GM18868 (cell line): Measurements from ENCODE around the gene NEUROD1.

ENCODE experiments used
- ATAC-seq: cut with Tn5 transposase; IDR thresholded peaks from one replicate; pipeline ENCODE4 v1.9.1; 2021; ENCODE audit warnings: mild to moderate bottlenecking, moderate library complexity; ENCODE audit not compliant: unreplicated experiment

NEUROD1 gene

DNA sequence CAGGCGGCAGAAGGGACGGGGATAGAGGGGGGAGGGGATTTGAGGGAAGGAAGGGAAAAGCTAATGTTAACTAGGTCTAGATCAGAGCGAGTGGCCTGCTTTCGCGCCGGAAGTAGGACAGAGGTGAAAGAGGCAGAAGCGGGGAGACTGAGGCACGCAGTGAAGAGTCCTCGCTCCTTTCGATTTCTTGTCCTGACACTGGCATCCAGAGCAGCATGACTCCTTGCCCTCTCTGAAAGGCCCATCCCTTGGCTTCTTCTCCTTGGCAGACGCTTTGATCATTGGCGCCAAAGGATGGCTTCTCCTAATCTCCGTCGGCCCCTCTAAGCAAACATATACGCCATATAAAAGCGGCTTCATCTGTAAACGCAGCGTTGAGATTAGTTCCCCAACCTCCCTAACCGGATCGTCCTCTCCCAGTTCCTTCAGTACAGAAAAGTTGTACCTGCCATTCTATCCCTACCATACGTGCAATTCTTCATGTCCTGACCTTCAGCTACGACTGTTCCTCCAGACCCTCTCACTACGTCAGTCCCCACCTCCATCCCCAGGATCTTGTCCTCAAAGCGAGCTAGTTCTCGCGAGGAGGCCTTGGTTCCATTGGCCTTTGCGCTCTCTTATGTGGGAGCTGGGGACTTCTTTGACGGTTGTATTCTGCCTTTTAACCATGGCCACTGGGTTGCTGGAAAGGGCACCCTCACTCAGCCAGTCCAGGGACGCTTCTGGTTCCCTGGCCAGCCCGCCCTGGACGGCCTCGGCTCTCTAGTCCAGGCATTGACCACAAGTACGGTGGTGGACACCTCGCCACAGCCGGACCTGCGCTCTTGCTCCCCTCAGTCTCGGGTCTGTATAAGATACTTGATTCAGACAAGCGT is 857 bp upstream of the NEUROD1 start:
- ATAC-seq = no peak

- ATAC-seq = no peak
Measured at GRCh38 chr2:181679544-181679979, 755 bp downstream of the NEUROD1 start.

DNA sequence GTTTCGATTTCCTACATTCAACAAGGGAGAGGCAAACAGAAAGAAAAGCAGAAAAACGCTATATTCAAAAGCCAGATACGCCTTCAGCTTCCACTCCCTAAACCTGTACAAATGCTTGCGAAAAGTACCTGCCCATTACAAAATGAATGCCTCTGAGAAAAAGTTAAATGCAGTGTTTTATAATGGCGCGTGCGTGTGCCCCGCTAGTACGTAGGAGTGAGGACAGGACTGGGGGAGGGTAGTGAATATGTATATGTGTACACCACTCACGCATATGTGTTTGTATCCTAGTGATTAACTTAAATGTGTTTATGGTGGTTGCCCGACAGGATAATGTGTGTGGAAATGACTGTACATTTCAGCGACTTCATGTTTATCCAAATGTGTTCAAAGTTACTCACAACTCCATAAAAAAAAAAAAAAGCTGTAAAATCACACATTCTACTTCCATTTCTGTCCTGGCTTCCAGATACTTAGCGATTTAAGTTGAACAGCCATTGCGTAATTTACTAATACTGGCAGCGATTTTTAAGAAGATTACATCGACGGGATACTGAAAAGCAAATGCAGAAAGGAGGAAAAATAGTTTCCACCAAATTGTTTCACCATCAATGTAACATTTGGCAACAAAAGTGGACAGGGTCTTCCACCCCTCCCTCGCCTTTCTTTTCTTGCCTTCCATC is 1.3 kb downstream of the NEUROD1 start:
- ATAC-seq = no peak

- no peak for ATAC-seq
Measured at GRCh38 chr2:181677912-181678586, 2.3 kb downstream of the NEUROD1 start.

DNA sequence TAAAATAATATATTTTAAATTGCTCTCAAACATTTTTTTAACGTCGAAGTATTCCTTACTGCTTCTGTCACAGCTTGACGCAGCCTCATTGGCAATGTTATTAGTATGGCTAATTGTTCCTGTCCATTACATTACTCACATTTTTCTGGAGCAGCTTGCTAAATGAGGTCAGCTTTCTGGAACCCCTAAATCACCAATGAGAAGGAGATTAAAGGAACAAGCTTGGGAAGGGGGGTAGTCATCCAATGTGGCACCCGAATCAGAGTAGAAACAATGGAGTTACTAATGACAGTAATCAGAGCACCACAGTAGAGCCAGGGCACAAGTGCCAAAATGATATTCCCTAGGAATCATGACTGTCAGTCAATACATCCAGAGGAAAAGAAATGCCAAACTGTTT is 5.1 kb downstream of the NEUROD1 start:
- ATAC-seq = no peak

DNA sequence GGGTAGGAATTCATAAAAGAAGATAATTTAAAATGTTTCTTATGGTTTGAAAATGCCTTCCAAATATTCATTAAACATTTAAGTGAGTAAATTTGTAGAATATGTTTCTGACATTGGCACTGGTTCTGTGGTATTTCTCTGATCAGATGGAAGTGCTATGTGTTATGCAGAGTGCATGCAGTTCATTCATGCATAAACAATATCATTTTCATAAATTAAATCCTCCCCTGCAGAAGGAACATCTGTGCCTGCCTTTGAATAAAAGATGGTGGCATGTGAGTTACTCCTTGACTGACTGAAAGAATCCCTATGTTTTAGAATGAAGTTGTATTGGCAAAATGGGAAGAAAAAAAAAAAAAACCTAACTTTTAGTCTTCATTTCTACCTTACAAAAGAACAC is 5.9 kb downstream of the NEUROD1 start:
- ATAC-seq = no peak

DNA sequence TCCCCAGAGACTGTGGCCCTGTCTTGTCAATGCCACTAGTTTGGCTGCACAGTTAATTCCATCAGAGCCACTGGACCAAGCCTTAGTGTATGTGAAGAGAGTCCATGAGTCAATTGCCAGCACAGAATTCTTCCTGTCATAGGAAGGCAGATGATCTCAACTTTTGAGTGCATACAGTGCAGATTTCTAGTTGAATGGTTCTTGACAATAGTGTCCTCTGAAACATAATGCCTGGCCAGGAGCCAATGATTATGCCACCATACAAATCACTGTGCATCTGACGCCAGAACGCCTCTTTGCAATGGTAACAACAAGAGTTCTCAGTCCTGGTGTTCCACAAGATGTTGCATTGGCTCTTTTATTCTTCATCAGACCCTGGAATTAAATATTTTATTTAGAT is 7.1 kb downstream of the NEUROD1 start:
- ATAC-seq = peak; percentile 26

DNA sequence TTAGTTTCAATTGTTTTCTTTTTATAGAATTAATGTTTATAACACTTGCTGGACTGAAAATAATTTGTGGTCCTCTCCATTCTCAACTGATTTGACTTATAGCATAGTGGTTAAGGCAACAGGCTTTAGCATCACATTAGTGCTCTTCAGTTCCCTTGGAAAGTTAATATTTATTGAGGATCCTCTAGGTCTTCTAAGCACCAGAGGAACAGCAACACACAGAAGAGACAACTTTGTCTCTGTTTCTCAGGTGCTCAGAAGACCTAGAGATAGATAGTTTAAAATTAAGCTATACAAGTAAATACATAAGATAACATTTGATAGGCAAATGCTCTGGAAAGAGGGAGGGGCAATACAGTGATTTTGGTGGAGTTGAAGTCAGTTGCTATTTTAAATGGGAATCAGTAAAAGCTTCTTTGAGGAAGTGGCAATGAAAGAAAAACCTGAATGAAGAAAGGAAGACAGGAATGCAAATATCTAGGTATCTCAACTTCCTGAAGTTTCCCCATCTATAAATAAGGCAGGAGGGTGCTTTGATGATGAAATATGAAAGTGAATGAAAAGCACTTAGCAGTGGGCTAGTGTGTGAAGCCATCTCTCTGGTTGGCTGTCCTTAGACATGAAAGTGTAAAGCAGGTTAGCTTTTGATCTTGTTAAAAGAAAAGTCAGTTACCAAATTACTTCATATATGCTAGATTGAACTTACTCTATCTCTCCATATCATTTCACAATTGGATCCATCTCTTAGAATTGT is 7.9 kb downstream of the NEUROD1 start:
- peak; percentile 82 for ATAC-seq

DNA sequence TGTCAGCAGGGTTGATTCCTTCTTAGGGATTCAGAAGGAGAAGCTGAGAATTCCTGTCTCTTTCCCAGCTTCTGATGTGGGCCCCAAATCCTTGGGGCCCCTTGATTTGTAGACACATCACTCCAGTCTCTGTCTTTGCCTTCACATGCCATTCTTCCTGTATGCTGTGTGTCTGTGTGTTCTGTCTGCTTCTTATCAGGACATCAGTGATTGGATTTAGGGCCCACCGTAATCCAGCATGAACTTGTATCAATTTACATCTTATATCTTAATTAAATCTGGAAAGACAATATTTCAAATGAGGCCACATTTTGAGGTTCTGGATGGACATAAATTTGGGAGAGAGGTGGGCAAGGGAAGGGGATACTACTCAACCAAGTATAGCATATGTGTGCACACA is 9.7 kb downstream of the NEUROD1 start:
- no peak for ATAC-seq

DNA sequence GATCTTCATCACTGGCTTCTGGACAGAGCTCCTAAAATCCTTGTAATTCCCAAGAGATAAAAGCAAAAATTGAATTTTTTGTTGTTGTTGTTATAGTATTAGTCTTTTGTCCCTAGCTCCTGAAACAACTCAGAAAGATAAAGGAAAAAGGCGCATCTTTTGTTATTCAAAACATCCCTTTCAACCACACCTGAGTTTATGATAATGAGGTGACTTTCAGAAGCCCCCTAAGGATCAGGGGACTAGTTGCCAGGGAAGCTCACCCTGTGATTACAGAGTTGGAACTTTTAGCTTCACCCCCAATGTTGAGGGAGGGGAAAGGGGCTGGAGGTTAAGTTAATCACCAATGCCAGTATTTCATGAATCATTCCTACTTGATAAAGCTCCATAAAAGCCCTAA is 13.1 kb downstream of the NEUROD1 start:
- no peak for ATAC-seq

GRCh38 chr2:181662287-181662686 is 18.0 kb downstream of the NEUROD1 start:
- no peak for ATAC-seq

DNA sequence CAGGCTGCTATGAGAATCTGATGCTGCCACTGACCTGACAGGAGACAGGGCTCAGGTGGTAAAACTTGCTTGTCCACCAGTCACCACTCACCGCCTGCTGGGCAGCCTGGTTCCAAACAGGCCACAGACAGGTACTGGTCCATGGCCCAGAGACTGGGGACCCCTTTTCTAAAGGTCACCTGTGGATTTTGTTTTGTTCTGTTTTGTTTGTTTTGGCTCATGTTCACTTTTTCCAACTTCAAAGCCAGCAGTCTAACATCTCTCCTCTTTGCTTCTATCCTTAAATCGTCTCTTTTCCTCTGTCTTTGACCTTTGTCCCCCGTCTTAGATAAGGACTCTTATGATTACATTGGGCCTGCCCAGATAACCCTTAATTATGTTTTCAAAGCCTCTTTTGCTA is 20.1 kb downstream of the NEUROD1 start:
- no peak for ATAC-seq

DNA sequence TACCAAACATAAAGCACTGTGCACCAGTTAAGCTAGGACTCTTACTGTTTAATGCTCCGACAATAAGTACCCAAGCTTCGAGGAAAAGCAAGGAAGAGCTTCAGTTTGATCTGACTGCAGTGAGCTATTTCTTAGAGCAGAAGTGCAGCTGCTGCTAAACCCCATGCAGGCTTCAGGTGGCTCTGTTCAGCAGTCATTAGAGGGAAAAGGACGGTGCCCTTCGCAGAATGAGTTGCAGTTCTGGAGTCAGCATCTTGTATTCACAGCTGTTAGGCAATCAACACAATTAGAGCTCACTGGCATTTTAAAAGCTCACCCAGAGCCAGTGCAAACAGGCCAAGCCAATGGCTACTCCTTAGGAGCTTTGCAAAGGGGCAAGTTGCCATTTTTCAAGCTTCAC is 21.9 kb downstream of the NEUROD1 start:
- no peak for ATAC-seq

- no peak for ATAC-seq
Measured at GRCh38 chr2:181657379-181657778, 22.9 kb downstream of the NEUROD1 start.

DNA sequence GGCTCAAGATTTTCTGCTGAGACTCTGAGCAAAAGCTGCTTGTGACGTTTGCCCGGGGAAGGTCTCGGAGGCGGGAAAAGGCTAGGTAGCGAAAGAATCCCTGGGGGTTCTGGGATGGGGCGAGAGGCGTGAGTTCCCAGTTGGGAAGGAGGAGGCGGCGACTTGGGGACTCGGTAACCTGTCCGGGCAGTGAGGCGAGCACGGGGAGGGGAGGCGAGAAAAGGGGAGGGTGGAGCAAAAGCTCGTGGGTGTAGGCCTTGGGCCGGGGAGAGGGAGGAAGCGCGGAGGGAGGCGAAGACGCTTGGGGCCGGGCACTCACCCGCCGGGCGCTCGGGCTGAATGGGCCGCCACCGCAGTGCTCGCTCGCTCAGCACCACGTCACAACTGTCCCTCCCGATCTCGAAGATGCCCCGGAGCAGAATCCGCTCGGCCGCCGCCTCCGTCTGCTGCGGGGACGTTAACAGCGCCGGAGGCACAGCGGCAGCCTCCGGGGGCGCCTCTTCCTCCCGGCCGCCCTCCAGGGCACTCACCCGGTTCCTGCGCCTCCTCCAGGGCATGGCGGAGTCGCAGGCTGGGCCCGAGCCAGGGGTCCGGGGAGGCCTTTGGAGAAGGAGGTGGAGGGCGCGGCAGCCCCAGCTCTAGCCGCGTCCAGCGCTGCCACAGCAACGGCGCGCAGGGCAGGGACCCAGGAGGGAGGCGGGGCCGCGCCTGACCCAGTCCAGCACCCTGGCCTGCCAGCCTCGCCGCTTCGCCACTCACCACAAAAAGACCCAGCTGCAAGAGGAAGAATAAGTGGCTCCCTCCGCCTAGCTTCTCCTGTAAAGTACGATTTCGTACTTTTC is 23.6 kb downstream of the NEUROD1 start, which contains the start of gene CERKL:
Gene CERKL (minus strand): TSS at position 656 of the 842 bp plus-strand sequence. CDS start 99 bp downstream, at position 557.
- peak; percentile 72 for ATAC-seq

GRCh38 chr2:181655519-181655918 is 24.8 kb downstream of the NEUROD1 start:
- no peak for ATAC-seq

GRCh38 chr2:181649436-181649979 is 30.8 kb downstream of the NEUROD1 start:
- ATAC-seq = no peak

DNA sequence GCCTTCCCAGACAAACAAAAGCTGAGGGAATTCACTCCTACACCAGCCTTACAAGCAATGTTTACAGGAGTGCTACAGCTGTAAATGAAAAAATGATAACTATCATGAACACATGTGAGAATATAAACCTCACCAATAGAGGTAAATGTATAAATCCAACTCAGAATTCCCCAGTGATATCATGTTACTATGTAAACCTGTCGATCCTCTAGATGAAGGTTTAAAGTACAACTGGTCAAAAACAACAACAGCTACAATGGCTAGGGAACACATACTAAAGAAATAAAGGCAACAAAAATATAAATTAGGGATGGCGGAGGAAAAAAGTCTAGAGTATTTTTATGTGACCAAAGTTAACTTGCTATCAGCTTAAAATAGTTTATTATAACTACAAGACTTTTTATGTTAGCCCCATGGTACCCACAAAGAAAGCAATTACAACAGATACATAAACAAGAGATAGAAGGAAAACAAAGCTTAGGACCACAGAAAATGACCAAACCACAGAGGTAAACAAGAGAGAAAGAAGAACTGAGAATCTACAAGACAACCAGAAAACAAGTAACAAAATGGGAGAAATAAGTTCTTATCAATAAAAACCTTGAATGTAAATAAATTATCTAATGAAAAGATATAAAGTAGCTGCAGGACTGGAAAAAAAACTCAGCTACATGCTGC is 31.7 kb downstream of the NEUROD1 start:
- no peak for ATAC-seq

DNA sequence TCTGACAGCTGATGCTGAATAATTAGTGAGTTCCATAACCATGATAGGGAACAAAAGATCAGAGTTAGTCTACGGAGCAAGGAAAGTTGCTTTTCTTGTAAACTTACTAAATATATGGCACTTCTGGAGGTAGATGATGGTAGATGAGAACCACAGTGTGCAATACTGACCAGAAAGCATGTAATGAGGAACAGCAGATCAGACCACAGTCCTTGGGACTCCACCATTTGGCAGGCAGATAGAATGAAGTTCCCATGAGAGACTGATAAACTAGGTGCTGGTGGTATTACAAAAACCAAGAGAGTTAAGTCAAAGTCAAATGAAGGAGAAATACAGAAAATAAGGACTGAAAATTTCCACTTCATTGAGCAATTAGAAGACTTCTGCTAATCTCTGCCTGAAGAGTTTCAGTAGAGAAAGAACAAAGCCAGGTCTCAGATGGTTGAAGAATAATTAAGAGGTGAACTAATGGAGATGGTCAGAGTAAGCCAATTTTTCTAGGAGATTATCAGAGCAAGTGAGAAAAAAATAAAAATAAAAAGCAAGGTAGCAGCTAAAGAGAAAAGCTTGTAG is 33.8 kb downstream of the NEUROD1 start:
- no peak for ATAC-seq
